SK-N-SH (cell line): ENCODE results near the gene COPS3. TPM values are rescaled to one million over a fixed set of nuclear protein-coding genes. Genes with fewer than 3 reads are reported as not detected.

ENCODE experiments used
- CTCF ChIA-PET: fragments of 300-600, 350-600 bp; formaldehyde crosslinking; extraction: SDS; loops from one replicate; lab custom pipeline; 2021; lab: Yijun Ruan, JAX
- POLR2A ChIA-PET: fragments of 350-600 bp; sonication (Branson Sonifier 250); formaldehyde crosslinking; extraction: SDS; loops from one replicate; lab custom pipeline; 2020; ENCODE audit warnings: antibody characterized with exemption, inconsistent platforms; lab: Yijun Ruan, JAX
- DNase-seq: peaks from one replicate; pipeline ENCODE4 v3.0.0; 2012
- H2AFZ ChIP-seq: fragments of 200-600 bp; sonication (generic); 2 replicates; pipeline ENCODE4 v1.8.1; 2016; ENCODE audit warnings: antibody characterized with exemption, mild to moderate bottlenecking, low read depth
- H3F3A ChIP-seq: fragments of 200-600 bp; sonication (generic); replicated peaks from 2 replicates; pipeline ENCODE3; 2016; ENCODE audit warnings: antibody characterized with exemption, mild to moderate bottlenecking; ENCODE audit not compliant: insufficient read depth
- H3K27ac ChIP-seq, 2 experiments: fragments of 200-500 bp in 1 of 2; fragments of 200-600 bp in 1 of 2; sonication (Bioruptor generic) in 1 of 2; sonication (generic), shearing (Covaris generic) in 1 of 2; 2 replicates each; pipeline versions ENCODE4 v1.5.1 to v1.6.1; 2014 to 2016; ENCODE audit warnings: low read depth in 2 of 2, inconsistent platforms in 1 of 2, low read length in 1 of 2, mild to moderate bottlenecking in 1 of 2, mixed read lengths in 1 of 2
- H3K27me3 ChIP-seq: fragments of 200-600 bp; sonication (generic), shearing (Covaris generic); 2 replicates; pipeline ENCODE4 v1.6.1; 2016; ENCODE audit warnings: mixed run types; ENCODE audit not compliant: insufficient read depth
- H3K36me3 ChIP-seq, 2 experiments: fragments of 200-500 bp in 1 of 2; fragments of 200-600 bp in 1 of 2; sonication (Bioruptor generic) in 1 of 2; sonication (generic) in 1 of 2; replicated peaks in 1 of 2; 2 replicates each; pipeline versions ENCODE3 to v1.5.1; 2014 to 2016; ENCODE audit warnings: low read length in 1 of 2, mild to moderate bottlenecking in 1 of 2; ENCODE audit not compliant: insufficient read depth in 2 of 2, control insufficient read depth in 1 of 2
- H3K4me1 ChIP-seq, 2 experiments: fragments of 200-500 bp in 1 of 2; fragments of 200-600 bp in 1 of 2; sonication (Bioruptor generic) in 1 of 2; sonication (generic), shearing (Covaris generic) in 1 of 2; 2 replicates each; pipeline versions ENCODE4 v1.5.1 to v1.6.1; 2014 to 2016; ENCODE audit warnings: low read depth in 1 of 2, low read length in 1 of 2, mixed run types in 1 of 2; ENCODE audit not compliant: insufficient read depth in 2 of 2, control insufficient read depth in 1 of 2
- H3K4me2 ChIP-seq: fragments of 200-600 bp; sonication (generic), shearing (Covaris generic); 2 replicates; pipeline ENCODE4 v1.6.1; 2017; ENCODE audit warnings: mixed run types
- H3K4me3 ChIP-seq, 2 experiments: fragments of 200-500 bp in 1 of 2; fragments of 200-600 bp in 1 of 2; sonication (Bioruptor generic) in 1 of 2; sonication (generic), shearing (Covaris generic) in 1 of 2; 2 replicates each; pipeline versions ENCODE4 v1.5.1 to v1.8.1; 2014 to 2016; ENCODE audit warnings: low read depth in 2 of 2, inconsistent platforms in 1 of 2, low read length in 1 of 2, mild to moderate bottlenecking in 1 of 2, mixed read lengths in 1 of 2, moderate library complexity in 1 of 2
- H3K79me2 ChIP-seq: fragments of 200-600 bp; sonication (generic); 2 replicates; pipeline ENCODE4 v1.8.1; 2017; ENCODE audit warnings: mild to moderate bottlenecking; ENCODE audit not compliant: insufficient read depth
- H3K9ac ChIP-seq: fragments of 200-600 bp; sonication (generic); 2 replicates; pipeline ENCODE4 v1.6.1; 2017; ENCODE audit warnings: mixed run types
- H3K9me2 ChIP-seq: fragments of 200-600 bp; sonication (generic); 2 replicates; pipeline ENCODE4 v1.6.1; 2017; ENCODE audit warnings: mixed run types
- H3K9me3 ChIP-seq: fragments of 200-600 bp; sonication (generic); 2 replicates; pipeline ENCODE4 v1.6.1; 2017; ENCODE audit warnings: mixed run types, mild to moderate bottlenecking, moderate library complexity
- H4K20me1 ChIP-seq: fragments of 200-600 bp; sonication (generic); 2 replicates; pipeline ENCODE4 v1.6.1; 2017; ENCODE audit warnings: mild to moderate bottlenecking, mixed run types; ENCODE audit not compliant: insufficient read depth
- CHD2 ChIP-seq: fragments of 150-350 bp; IDR thresholded peaks from 2 replicates; pipeline ENCODE4 v1.6.1; 2018; ENCODE audit warnings: low read length; ENCODE audit not compliant: partially characterized antibody
- FOSL2 ChIP-seq: IDR thresholded peaks from 2 replicates; pipeline ENCODE4 v1.4.0; 2012; ENCODE audit warnings: low read depth, mild to moderate bottlenecking, moderate library complexity, borderline replicate concordance
- FOXJ3 ChIP-seq: sonication (generic); formaldehyde crosslinking; IDR thresholded peaks from 2 replicates; pipeline ENCODE4 v1.5.1; 2020; ENCODE audit warnings: mild to moderate bottlenecking, missing genetic modification reagents
- GABPA ChIP-seq: IDR thresholded peaks from 2 replicates; pipeline ENCODE4 v1.4.0; 2012; ENCODE audit warnings: low read depth, mild to moderate bottlenecking
- GATA2 ChIP-seq: sonication (generic); formaldehyde crosslinking; IDR thresholded peaks from 2 replicates; pipeline ENCODE4 v1.5.0; 2020; ENCODE audit warnings: mild to moderate bottlenecking, missing genetic modification reagents
- IRF3 ChIP-seq: fragments of 150-350 bp; IDR thresholded peaks from 2 replicates; pipeline ENCODE4 v1.6.1; 2016; ENCODE audit warnings: mild to moderate bottlenecking, low read depth, low read length
- JUND ChIP-seq: IDR thresholded peaks from 2 replicates; pipeline ENCODE4 v1.4.0; 2012
- MAX ChIP-seq: IDR thresholded peaks from 2 replicates; pipeline ENCODE4 v1.4.0; 2012; ENCODE audit warnings: low read depth
- MEF2A ChIP-seq: IDR thresholded peaks from 2 replicates; pipeline ENCODE4 v1.4.0; 2012; ENCODE audit warnings: low read depth, borderline replicate concordance
- NRF1 ChIP-seq: IDR thresholded peaks from 2 replicates; pipeline ENCODE4 v1.6.1; 2012; ENCODE audit warnings: low read depth, mild to moderate bottlenecking, low read length
- PBX3 ChIP-seq: IDR thresholded peaks from 2 replicates; pipeline ENCODE4; 2012
- POLR2AphosphoS5 ChIP-seq: IDR thresholded peaks from 2 replicates; pipeline ENCODE4 v1.6.1; 2012; ENCODE audit warnings: low read depth, low read length
- REST ChIP-seq: IDR thresholded peaks from 2 replicates; pipeline ENCODE4 v1.6.1; 2012; ENCODE audit warnings: mild to moderate bottlenecking, low read depth, low read length, moderate library complexity
- SIN3A ChIP-seq: IDR thresholded peaks from 2 replicates; pipeline ENCODE4 v1.6.1; 2012; ENCODE audit warnings: low read depth, mild to moderate bottlenecking, low read length, moderate library complexity, borderline replicate concordance
- TCF12 ChIP-seq: IDR thresholded peaks from 2 replicates; pipeline ENCODE4 v1.4.0; 2012
- YY1 ChIP-seq: IDR thresholded peaks from 2 replicates; pipeline ENCODE4 v1.4.0; 2012; ENCODE audit warnings: low read depth, mild to moderate bottlenecking
- WGBS: methylation state at CpG from one replicate; pipeline ENCODE4 v1.1.6; 2017; ENCODE audit warnings: low lambda C conversion rate; 5-methylcytosine and 5-hydroxymethylcytosine counted together
- polyA plus RNA-seq, 3 experiments: library from polyadenylated mRNA; depleted of rRNA; stranded (reverse); fragments of >200 nt; gene quantifications; 2 replicates each; pipeline ENCODE4 v1.2.3, GENCODE V29; 2012
- TF ChIP-seq, protein P1 (sequence below): IDR thresholded peaks from 2 replicates; pipeline ENCODE4 v1.4.0; 2012; ENCODE audit warnings: low read depth, borderline replicate concordance

COPS3 gene
- polyA plus RNA-seq, 1 of the 3 experiments (the other 2 are of a cell fraction), result 64.8 TPM

GRCh38 chr17:17320188-17320910 is 39.3 kb upstream of the COPS3 start:
- POLR2A ChIA-PET, result no interaction called here
- no peaks in the 10 kb centered on the region for H3K9me2 ChIP-seq
- no peak for TF ChIP-seq PBX3
- TF ChIP-seq MEF2A, result no peak
- TF ChIP-seq YY1, result no peak
- no peak for TF ChIP-seq MAX
- no peak for TF ChIP-seq REST
- no peak for TF ChIP-seq JUND

GRCh38 chr17:17315142-17315821 is 34.2 kb upstream of the COPS3 start:
- POLR2A ChIA-PET, result no interaction called here

More at GRCh38 chr17:17320188-17320910, 39.3 kb upstream of the COPS3 start:
- no peak overlapping the region for H3K9ac ChIP-seq
- no peaks in the 10 kb centered on the region for H3K27me3 ChIP-seq
- H3K9me3 ChIP-seq, result no peaks in the 10 kb centered on the region
- H3K36me3 ChIP-seq, result no peaks in the 10 kb centered on the region
- H3K4me1 ChIP-seq, result no peaks in the 10 kb centered on the region
- WGBS, result 89% methylated on average over 16 of the region's 16 CpGs
- no peaks in the 10 kb centered on the region for H3K79me2 ChIP-seq
- no peak overlapping the region for H2AFZ ChIP-seq
- no peak for DNase-seq
- H3K27ac ChIP-seq, result no peak overlapping the region
- H3K4me2 ChIP-seq, result no peak overlapping the region
- no peaks in the 10 kb centered on the region for H3F3A ChIP-seq
- H4K20me1 ChIP-seq, result no peaks in the 10 kb centered on the region
- no peak overlapping the region for H3K4me3 ChIP-seq
- CTCF ChIA-PET, result no interaction called here

More at GRCh38 chr17:17315142-17315821, 34.2 kb upstream of the COPS3 start:
- Histone ChIP-seq H3K9me3 (no peaks in the 10 kb centered on the region), H3K27me3 (no peaks in the 10 kb centered on the region), H3K4me1 (no peaks in the 10 kb centered on the region), H3K79me2 (no peaks in the 10 kb centered on the region), H3K27ac (no peak overlapping the region), H3K4me2 (no peak overlapping the region), H3K36me3 (no peaks in the 10 kb centered on the region), H3F3A (no peaks in the 10 kb centered on the region), H3K9me2 (no peaks in the 10 kb centered on the region), H4K20me1 (no peaks in the 10 kb centered on the region), H3K4me3 (no peak overlapping the region), H2AFZ (no peak overlapping the region), H3K9ac (no peak overlapping the region)
- CTCF ChIA-PET, result interaction anchor here (0.6 to 1.4 kb wide), 4 partner anchors 9 to 726 kb away, joined by 3 to 4 read pairs (median 3); no protein-coding TSS in a partner anchor
- 88% methylated on average over 6 of the region's 6 CpGs for WGBS
- TF ChIP-seq FOSL2 (no peak), FOXJ3 (no peak), MEF2A (no peak), GATA2 (no peak), TCF12 (no peak), NRF1 (no peak), POLR2AphosphoS5 (no peak), IRF3 (no peak), GABPA (no peak), SIN3A (no peak), CHD2 (no peak)
- TF ChIP-seq, protein P1, sequence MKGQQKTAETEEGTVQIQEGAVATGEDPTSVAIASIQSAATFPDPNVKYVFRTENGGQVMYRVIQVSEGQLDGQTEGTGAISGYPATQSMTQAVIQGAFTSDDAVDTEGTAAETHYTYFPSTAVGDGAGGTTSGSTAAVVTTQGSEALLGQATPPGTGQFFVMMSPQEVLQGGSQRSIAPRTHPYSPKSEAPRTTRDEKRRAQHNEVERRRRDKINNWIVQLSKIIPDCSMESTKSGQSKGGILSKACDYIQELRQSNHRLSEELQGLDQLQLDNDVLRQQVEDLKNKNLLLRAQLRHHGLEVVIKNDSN, result no peak
- DNase-seq, result no peak
